Measurements from ENCODE around the gene GALNT1. TPM values are rescaled to one million over a fixed set of nuclear protein-coding genes. Genes with fewer than 3 reads are reported as not detected.

The GALNT1 gene
- total and polyA plus RNA-seq, 7 experiments from 2014 or later: 20.9 to 42.0 (median 29.3) TPM

- Mint-ChIP-seq H3K27me3 (no peaks in the 10 kb centered on the region), H3K4me3 (no peak overlapping the region), H3K36me3 (peaks cover 8 to 33% (median 24%) of the 10 kb centered on the region in 5 donors), H3K4me1 (no peaks in the 10 kb centered on the region), H3K9me3 (peaks cover 0 to 2% (median 0%) of the 10 kb centered on the region in 11 donors), H3K27ac (no peak overlapping the region)
- no peaks in the 10 kb centered on the region for H3K4me1 ChIP-seq (ENCODE audit: control insufficient read depth in 2 of 2, insufficient read depth in 2 of 2, low read length in 2 of 2)
- H3K4me3 ChIP-seq (ENCODE audit: low read length): no peak overlapping the region
- no peaks in the 10 kb centered on the region for H3K9me3 ChIP-seq (ENCODE audit: control insufficient read depth in 2 of 3, low read length in 3 of 3)
- ChIA-PET CTCF (no interaction called here), POLR2A (no interaction called here)
- H3K27ac ChIP-seq (ENCODE audit: low read depth, low read length): no peak overlapping the region
- DNase-seq: no peak
- H3K27me3 ChIP-seq (ENCODE audit: control insufficient read depth in 2 of 2, insufficient read depth in 2 of 2, low read length in 2 of 2): no peaks in the 10 kb centered on the region
- intact Hi-C loops (cut with micrococcal nuclease): no loop called here
- no peak for ATAC-seq
- peaks cover 0 to 10% (median 3%) of the 10 kb centered on the region in 3 experiments for H3K36me3 ChIP-seq (ENCODE audit: control insufficient read depth in 2 of 3, insufficient read depth in 3 of 3, low read length in 3 of 3)
Measured at GRCh38 chr18:35694808-35695207, 113.3 kb downstream of the GALNT1 start.

- H3K36me3 ChIP-seq (ENCODE audit: control insufficient read depth in 2 of 3, insufficient read depth in 3 of 3, low read length in 3 of 3): peaks cover 0 to 10% (median 3%) of the 10 kb centered on the region in 3 experiments
- ATAC-seq (no peak), DNase-seq (no peak)
- Mint-ChIP-seq H3K36me3 (peaks cover 9 to 35% (median 27%) of the 10 kb centered on the region in 5 donors), H3K9me3 (peaks cover 0 to 2% (median 0%) of the 10 kb centered on the region in 11 donors), H3K27ac (no peak overlapping the region), H3K4me1 (no peaks in the 10 kb centered on the region), H3K4me3 (no peak overlapping the region), H3K27me3 (no peaks in the 10 kb centered on the region)
- no peaks in the 10 kb centered on the region for H3K9me3 ChIP-seq (ENCODE audit: control insufficient read depth in 2 of 3, low read length in 3 of 3)
- ChIA-PET CTCF (no interaction called here), POLR2A (no interaction called here)
- no peak overlapping the region for H3K27ac ChIP-seq (ENCODE audit: low read depth, low read length)
- no peak overlapping the region for H3K4me3 ChIP-seq (ENCODE audit: low read length)
- no peaks in the 10 kb centered on the region for H3K4me1 ChIP-seq (ENCODE audit: control insufficient read depth in 2 of 2, insufficient read depth in 2 of 2, low read length in 2 of 2)
- intact Hi-C loops (cut with micrococcal nuclease): no loop called here
- no peaks in the 10 kb centered on the region for H3K27me3 ChIP-seq (ENCODE audit: control insufficient read depth in 2 of 2, insufficient read depth in 2 of 2, low read length in 2 of 2)
Measured at GRCh38 chr18:35695384-35695783, 113.8 kb downstream of the GALNT1 start.

GRCh38 chr18:35695803-35696202, 114.3 kb downstream of the GALNT1 start:
- Mint-ChIP-seq H3K4me1 (no peaks in the 10 kb centered on the region), H3K36me3 (peaks cover 9 to 31% (median 22%) of the 10 kb centered on the region in 5 donors), H3K4me3 (no peak overlapping the region), H3K27ac (no peak overlapping the region), H3K27me3 (no peaks in the 10 kb centered on the region), H3K9me3 (peaks cover 0 to 2% (median 0%) of the 10 kb centered on the region in 11 donors)
- POLR2A ChIA-PET: no interaction called here
- CTCF ChIA-PET: interaction anchor here (0.6 kb wide), 1 partner anchor 553 kb away, joined by 4 read pairs; no protein-coding TSS in a partner anchor
- DNase-seq (no peak), ATAC-seq (no peak)
- Histone ChIP-seq H3K9me3 (ENCODE audit: control insufficient read depth in 2 of 3, low read length in 3 of 3) (no peaks in the 10 kb centered on the region), H3K36me3 (ENCODE audit: control insufficient read depth in 2 of 3, insufficient read depth in 3 of 3, low read length in 3 of 3) (peaks cover 0 to 10% (median 3%) of the 10 kb centered on the region in 3 experiments), H3K27me3 (ENCODE audit: control insufficient read depth in 2 of 2, insufficient read depth in 2 of 2, low read length in 2 of 2) (no peaks in the 10 kb centered on the region), H3K27ac (ENCODE audit: low read depth, low read length) (no peak overlapping the region), H3K4me3 (ENCODE audit: low read length) (no peak overlapping the region), H3K4me1 (ENCODE audit: control insufficient read depth in 2 of 2, insufficient read depth in 2 of 2, low read length in 2 of 2) (no peaks in the 10 kb centered on the region)
- intact Hi-C loops (cut with micrococcal nuclease): no loop called here

- CTCF ChIA-PET: interaction anchor here (0.6 kb wide), 1 partner anchor 553 kb away, joined by 4 read pairs; no protein-coding TSS in a partner anchor
- H3K9me3 ChIP-seq (ENCODE audit: control insufficient read depth in 2 of 3, low read length in 3 of 3): no peaks in the 10 kb centered on the region
Measured at GRCh38 chr18:35696307-35696706, 114.8 kb downstream of the GALNT1 start.

GRCh38 chr18:35697869-35698268, 116.3 kb downstream of the GALNT1 start:
- Histone ChIP-seq H3K27ac (ENCODE audit: low read depth, low read length) (no peak overlapping the region), H3K4me3 (ENCODE audit: low read length) (no peak overlapping the region), H3K4me1 (ENCODE audit: control insufficient read depth in 2 of 2, insufficient read depth in 2 of 2, low read length in 2 of 2) (no peaks in the 10 kb centered on the region), H3K27me3 (ENCODE audit: control insufficient read depth in 2 of 2, insufficient read depth in 2 of 2, low read length in 2 of 2) (no peaks in the 10 kb centered on the region), H3K36me3 (ENCODE audit: control insufficient read depth in 2 of 3, insufficient read depth in 3 of 3, low read length in 3 of 3) (no peaks in the 10 kb centered on the region), H3K9me3 (ENCODE audit: control insufficient read depth in 2 of 3, low read length in 3 of 3) (no peaks in the 10 kb centered on the region)
- Mint-ChIP-seq H3K9me3 (peaks cover 0 to 2% (median 0%) of the 10 kb centered on the region in 11 donors), H3K4me3 (no peak overlapping the region), H3K27ac (no peak overlapping the region), H3K36me3 (peaks cover 10 to 41% (median 34%) of the 10 kb centered on the region in 5 donors), H3K4me1 (no peaks in the 10 kb centered on the region), H3K27me3 (no peaks in the 10 kb centered on the region)
- ChIA-PET CTCF (no interaction called here), POLR2A (no interaction called here)
- ATAC-seq (no peak), DNase-seq (no peak)
- intact Hi-C loops (cut with micrococcal nuclease): no loop called here

More at GRCh38 chr18:35696307-35696706, 114.8 kb downstream of the GALNT1 start:
- peaks cover 0 to 6% (median 3%) of the 10 kb centered on the region in 3 experiments for H3K36me3 ChIP-seq (ENCODE audit: control insufficient read depth in 2 of 3, insufficient read depth in 3 of 3, low read length in 3 of 3)
- H3K27ac ChIP-seq (ENCODE audit: low read depth, low read length): no peak overlapping the region
- ATAC-seq (no peak), DNase-seq (no peak)
- H3K27me3 ChIP-seq (ENCODE audit: control insufficient read depth in 2 of 2, insufficient read depth in 2 of 2, low read length in 2 of 2): no peaks in the 10 kb centered on the region
- H3K36me3 Mint-ChIP-seq: peaks cover 8 to 29% (median 20%) of the 10 kb centered on the region in 5 donors
- intact Hi-C loops (cut with micrococcal nuclease): no loop called here
- no peak overlapping the region for H3K4me3 Mint-ChIP-seq
- POLR2A ChIA-PET: no interaction called here
- no peak overlapping the region for H3K27ac Mint-ChIP-seq
- no peaks in the 10 kb centered on the region for H3K4me1 Mint-ChIP-seq
- no peak overlapping the region for H3K4me3 ChIP-seq (ENCODE audit: low read length)
- H3K9me3 Mint-ChIP-seq: peaks cover 0 to 2% (median 0%) of the 10 kb centered on the region in 11 donors
- no peaks in the 10 kb centered on the region for H3K4me1 ChIP-seq (ENCODE audit: control insufficient read depth in 2 of 2, insufficient read depth in 2 of 2, low read length in 2 of 2)
- H3K27me3 Mint-ChIP-seq: no peaks in the 10 kb centered on the region

- intact Hi-C loops (cut with micrococcal nuclease): no loop called here
- Histone ChIP-seq H3K27ac (ENCODE audit: low read depth, low read length) (no peak overlapping the region), H3K27me3 (ENCODE audit: control insufficient read depth in 2 of 2, insufficient read depth in 2 of 2, low read length in 2 of 2) (no peaks in the 10 kb centered on the region), H3K9me3 (ENCODE audit: control insufficient read depth in 2 of 3, low read length in 3 of 3) (no peaks in the 10 kb centered on the region), H3K4me1 (ENCODE audit: control insufficient read depth in 2 of 2, insufficient read depth in 2 of 2, low read length in 2 of 2) (no peaks in the 10 kb centered on the region), H3K36me3 (ENCODE audit: control insufficient read depth in 2 of 3, insufficient read depth in 3 of 3, low read length in 3 of 3) (peaks cover 0 to 5% (median 0%) of the 10 kb centered on the region in 3 experiments), H3K4me3 (ENCODE audit: low read length) (no peak overlapping the region)
- Mint-ChIP-seq H3K27me3 (no peaks in the 10 kb centered on the region), H3K9me3 (no peaks in the 10 kb centered on the region), H3K27ac (no peak overlapping the region), H3K4me1 (no peaks in the 10 kb centered on the region), H3K4me3 (no peak overlapping the region), H3K36me3 (peaks cover 8 to 50% (median 35%) of the 10 kb centered on the region in 5 donors)
- POLR2A ChIA-PET: no interaction called here
- ATAC-seq (no peak), DNase-seq (no peak)
- CTCF ChIA-PET: no interaction called here
Measured at GRCh38 chr18:35703043-35703688, 121.6 kb downstream of the GALNT1 start.

- ATAC-seq (no peak), DNase-seq (no peak)
- ChIA-PET POLR2A (no interaction called here), CTCF (no interaction called here)
- Mint-ChIP-seq H3K4me1 (peaks cover 0 to 6% (median 0%) of the 10 kb centered on the region in 7 donors), H3K9me3 (no peaks in the 10 kb centered on the region), H3K4me3 (no peak overlapping the region), H3K27ac (no peak overlapping the region), H3K27me3 (no peaks in the 10 kb centered on the region), H3K36me3 (peaks cover 8 to 60% (median 39%) of the 10 kb centered on the region in 5 donors)
- intact Hi-C loops (cut with micrococcal nuclease): no loop called here
- Histone ChIP-seq H3K4me3 (ENCODE audit: low read length) (no peak overlapping the region), H3K4me1 (ENCODE audit: control insufficient read depth in 2 of 2, insufficient read depth in 2 of 2, low read length in 2 of 2) (no peaks in the 10 kb centered on the region), H3K27me3 (ENCODE audit: control insufficient read depth in 2 of 2, insufficient read depth in 2 of 2, low read length in 2 of 2) (no peaks in the 10 kb centered on the region), H3K27ac (ENCODE audit: low read depth, low read length) (no peak overlapping the region), H3K9me3 (ENCODE audit: control insufficient read depth in 2 of 3, low read length in 3 of 3) (no peaks in the 10 kb centered on the region), H3K36me3 (ENCODE audit: control insufficient read depth in 2 of 3, insufficient read depth in 3 of 3, low read length in 3 of 3) (peaks cover 0 to 9% (median 0%) of the 10 kb centered on the region in 3 experiments)
Measured at GRCh38 chr18:35705988-35706387, 124.4 kb downstream of the GALNT1 start.

Measured in naive thymus-derived CD4-positive, alpha-beta T cell (primary cell).